Fibroblast of lung (primary cell): ENCODE data around the gene SBNO1. TPM values are rescaled to one million over a fixed set of nuclear protein-coding genes. Genes with fewer than 3 reads are reported as not detected.

Experiments used
- DNase-seq, 2 donors: peaks; one replicate each; pipeline versions ENCODE4 v3.0.0 to v3.0.0-alpha.2; 2010; ENCODE audit warnings: low read depth in 2 of 2
- H2AFZ ChIP-seq: 2 replicates; pipeline ENCODE4 v1.5.1; 2012; ENCODE audit warnings: low read length, control low read depth, inconsistent platforms
- H3K27ac ChIP-seq: 2 replicates; pipeline ENCODE4 v1.5.1; 2011; ENCODE audit warnings: low read length, control low read depth; ENCODE audit not compliant: insufficient read depth
- H3K27me3 ChIP-seq: 2 replicates; pipeline ENCODE4 v1.5.1; 2011; ENCODE audit warnings: mild to moderate bottlenecking, low read length; ENCODE audit not compliant: control insufficient read depth, insufficient read depth
- H3K36me3 ChIP-seq: 2 replicates; pipeline ENCODE4 v1.5.1; 2011; ENCODE audit warnings: low read length; ENCODE audit not compliant: control insufficient read depth, insufficient read depth
- H3K4me1 ChIP-seq: 2 replicates; pipeline ENCODE4 v1.5.1; 2011; ENCODE audit warnings: low read length; ENCODE audit not compliant: control insufficient read depth, insufficient read depth; ENCODE audit errors: extremely low read depth
- H3K4me2 ChIP-seq: 2 replicates; pipeline ENCODE4 v1.5.1; 2011; ENCODE audit warnings: low read length, control low read depth; ENCODE audit not compliant: insufficient read depth; ENCODE audit errors: extremely low read depth
- H3K4me3 ChIP-seq, 4 experiments: fragments of 200-600 bp in 1 of 4; sonication (generic) in 1 of 4; replicated peaks in 1 of 4; 2 replicates each; pipeline ENCODE4 v1.5.1; 2011 to 2016; ENCODE audit warnings: low read length in 4 of 4, low read depth in 3 of 4, mild to moderate bottlenecking in 3 of 4, control low read depth in 2 of 4, inconsistent platforms in 1 of 4, mixed read lengths in 1 of 4; ENCODE audit not compliant: insufficient read depth in 1 of 4; ENCODE audit errors: control extremely low read depth in 1 of 4
- H3K79me2 ChIP-seq: 2 replicates; pipeline ENCODE4 v1.5.1; 2012; ENCODE audit warnings: mild to moderate bottlenecking, low read length, inconsistent platforms; ENCODE audit not compliant: control insufficient read depth, insufficient read depth
- H3K9ac ChIP-seq: 2 replicates; pipeline ENCODE4 v1.5.1; 2011; ENCODE audit warnings: mild to moderate bottlenecking, low read length, control low read depth; ENCODE audit not compliant: insufficient read depth
- H3K9me3 ChIP-seq: 2 replicates; pipeline ENCODE4 v1.5.1; 2012; ENCODE audit warnings: low read depth, low read length; ENCODE audit not compliant: control insufficient read depth, insufficient read depth
- H4K20me1 ChIP-seq: 2 replicates; pipeline ENCODE4 v1.5.1; 2011; ENCODE audit warnings: low read length; ENCODE audit not compliant: control insufficient read depth, insufficient read depth; ENCODE audit errors: extremely low read depth
- CTCF ChIP-seq, 2 donors: IDR thresholded peaks in 1 of 2; conservative IDR thresholded peaks in 1 of 2; 1 replicate in 1 of 2; 2 replicates in 1 of 2; pipeline ENCODE4 v1.5.1; 2011 to 2012; ENCODE audit warnings: low read length in 2 of 2, control low read depth in 1 of 2, inconsistent platforms in 1 of 2, low read depth in 1 of 2, mild to moderate bottlenecking in 1 of 2
- EZH2 ChIP-seq: IDR thresholded peaks from 2 replicates; pipeline ENCODE4 v1.5.1; 2012; ENCODE audit warnings: low read length, control low read depth, mild to moderate bottlenecking; ENCODE audit errors: missing control alignments
- polyA plus RNA-seq, 2 donors: library from polyadenylated mRNA; depleted of rRNA in 1 of 2; stranded (reverse) in 1 of 2; unstranded in 1 of 2; fragments of >200 nt; gene quantifications; 2 replicates each; pipeline ENCODE4 v1.2.1, GENCODE V29; 2011 to 2012; ENCODE audit warnings: missing spikeins in 1 of 2
- total RNA-seq: library from RNA; depleted of rRNA; stranded (reverse); fragments of >200 nt; gene quantifications from 2 replicates; pipeline ENCODE4 v1.2.1, GENCODE V29; 2014

The SBNO1 gene
- total and polyA plus RNA-seq, 2 donors (not counting 1 experiment from before 2014, with no cell fraction given) = 15.6 to 20.8 TPM

- Histone ChIP-seq H3K9ac (no peak overlapping the region), H3K27me3 (no peaks in the 10 kb centered on the region), H4K20me1 (no peaks in the 10 kb centered on the region), H2AFZ (no peak overlapping the region), H3K79me2 (no peaks in the 10 kb centered on the region), H3K4me1 (no peaks in the 10 kb centered on the region), H3K9me3 (no peaks in the 10 kb centered on the region), H3K4me3 (no peak overlapping the region), H3K4me2 (no peak overlapping the region), H3K36me3 (peaks cover 3% of the 10 kb centered on the region), H3K27ac (no peak overlapping the region)
- TF ChIP-seq CTCF (conservative IDR thresholded peaks at IDR 0.05 in 1 of 2, IDR thresholded peaks at IDR 0.05 in 1 of 2; ENCODE audit: low read depth in 1 of 2, low read length in 2 of 2) (no peak), EZH2 (no peak)
- no peak for DNase-seq
Measured at GRCh38 chr12:123293178-123293760, 71.4 kb downstream of the SBNO1 start.

- peaks cover 3% of the 10 kb centered on the region for H3K36me3 ChIP-seq
- no peak overlapping the region for H3K4me3 ChIP-seq
- DNase-seq = no peak
- H3K79me2 ChIP-seq = no peaks in the 10 kb centered on the region
- no peaks in the 10 kb centered on the region for H3K27me3 ChIP-seq
- no peak overlapping the region for H2AFZ ChIP-seq
- H3K4me2 ChIP-seq = no peak overlapping the region
- no peak overlapping the region for H3K9ac ChIP-seq
- H4K20me1 ChIP-seq = no peaks in the 10 kb centered on the region
- H3K27ac ChIP-seq = no peak overlapping the region
- no peaks in the 10 kb centered on the region for H3K9me3 ChIP-seq
- TF ChIP-seq CTCF (conservative IDR thresholded peaks at IDR 0.05 in 1 of 2, IDR thresholded peaks at IDR 0.05 in 1 of 2; ENCODE audit: low read depth in 1 of 2, low read length in 2 of 2) (no peak), EZH2 (no peak)
- no peaks in the 10 kb centered on the region for H3K4me1 ChIP-seq
Measured at GRCh38 chr12:123289911-123290310, 74.7 kb downstream of the SBNO1 start.

- Histone ChIP-seq H3K27me3 (no peaks in the 10 kb centered on the region), H4K20me1 (no peaks in the 10 kb centered on the region), H3K27ac (no peak overlapping the region), H3K4me1 (no peaks in the 10 kb centered on the region), H3K79me2 (no peaks in the 10 kb centered on the region), H3K9ac (no peak overlapping the region), H3K9me3 (no peaks in the 10 kb centered on the region), H3K4me2 (no peak overlapping the region), H3K36me3 (peaks cover 2% of the 10 kb centered on the region), H3K4me3 (no peak overlapping the region), H2AFZ (no peak overlapping the region)
- TF ChIP-seq CTCF (conservative IDR thresholded peaks at IDR 0.05 in 1 of 2, IDR thresholded peaks at IDR 0.05 in 1 of 2; ENCODE audit: low read depth in 1 of 2, low read length in 2 of 2) (no peak), EZH2 (no peak)
- no peak for DNase-seq
Measured at GRCh38 chr12:123288751-123289346, 75.8 kb downstream of the SBNO1 start.
